GM18867 (cell line): ENCODE results near the gene PTPRN.
"Not testable (repeated sequence)": the region's sequence is repeated elsewhere in the genome, so short reads cannot be mapped to it uniquely, and the experiment has no call there.

Source experiments
- ATAC-seq: cut with Tn5 transposase; IDR thresholded peaks from one replicate; pipeline ENCODE4 v1.9.1; 2021; ENCODE audit warnings: mild to moderate bottlenecking, moderate library complexity; ENCODE audit not compliant: unreplicated experiment

Gene PTPRN

GRCh38 chr2:219272356-219272755 is 36.8 kb downstream of the PTPRN start:
- ATAC-seq, result no peak

GRCh38 chr2:219271021-219271420 is 38.2 kb downstream of the PTPRN start:
- no peak for ATAC-seq

GRCh38 chr2:219270055-219270372 is 39.2 kb downstream of the PTPRN start:
- ATAC-seq, result no peak

- ATAC-seq, result no peak
Measured at GRCh38 chr2:219269362-219270054, 39.7 kb downstream of the PTPRN start.

GRCh38 chr2:219268294-219268693 is 40.9 kb downstream of the PTPRN start:
- no peak for ATAC-seq

- ATAC-seq, result no peak
Measured at GRCh38 chr2:219266886-219267285, 42.3 kb downstream of the PTPRN start.

- no peak for ATAC-seq
Measured at GRCh38 chr2:219266232-219266631, 43.0 kb downstream of the PTPRN start.

GRCh38 chr2:219261024-219261855 is 48.0 kb downstream of the PTPRN start:
- ATAC-seq, result no peak

- ATAC-seq, result not testable (repeated sequence)
Measured at GRCh38 chr2:219258942-219259341, 50.3 kb downstream of the PTPRN start.

GRCh38 chr2:219254590-219255201 is 54.5 kb downstream of the PTPRN start:
- ATAC-seq, result peak; percentile 40

GRCh38 chr2:219253753-219254589 is 55.2 kb downstream of the PTPRN start, which contains the start of gene TUBA4A:
Gene TUBA4A, minus strand, starts transcription at chr2:219253918. Its CDS starts 60 bp downstream, at chr2:219253858.
- ATAC-seq, result peak; percentile 48

- no peak for ATAC-seq
Measured at GRCh38 chr2:219252900-219253752, 56.1 kb downstream of the PTPRN start, which contains the start of gene TUBA4B. Gene TUBA4B, plus strand, starts transcription at chr2:219253243. Its CDS starts 165 bp downstream, at chr2:219253408.

GRCh38 chr2:219252570-219252899 is 56.7 kb downstream of the PTPRN start:
- no peak for ATAC-seq

- ATAC-seq, result no peak
Measured at GRCh38 chr2:219252084-219252483, 57.1 kb downstream of the PTPRN start.

- no peak for ATAC-seq
Measured at GRCh38 chr2:219251656-219252055, 57.5 kb downstream of the PTPRN start.

- no peak for ATAC-seq
Measured at GRCh38 chr2:219250049-219250781, 59.0 kb downstream of the PTPRN start.

- ATAC-seq, result peak; percentile 35
Measured at GRCh38 chr2:219249203-219249980, 59.8 kb downstream of the PTPRN start.

GRCh38 chr2:219248845-219249202 is 60.4 kb downstream of the PTPRN start:
- ATAC-seq, result no peak
